ENCODE results near the gene ROR1. TPM values are rescaled to one million over a fixed set of nuclear protein-coding genes. Genes with fewer than 3 reads are reported as not detected.

The ROR1 gene
- polyA plus RNA-seq, 1 of the 3 experiments (the other 2 are of a cell fraction), result 4.0 TPM

GRCh38 chr1:63804829-63805484 is 31.1 kb downstream of the ROR1 start:
- no peak for DNase-seq
- TF ChIP-seq IRF3 (IDR thresholded peaks at IDR 0.05; ENCODE audit: low read depth, low read length) (no peak), MEF2A (IDR thresholded peaks at IDR 0.05; ENCODE audit: borderline replicate concordance, low read depth) (no peak), MAX (IDR thresholded peaks at IDR 0.05; ENCODE audit: low read depth) (no peak), CHD2 (IDR thresholded peaks at IDR 0.05; ENCODE audit: low read length, partially characterized antibody) (no peak)
- H3K4me1 ChIP-seq (ENCODE audit: control insufficient read depth in 1 of 2, insufficient read depth in 2 of 2, low read depth in 1 of 2, low read length in 1 of 2), result peaks cover 0 to 23% of the 10 kb centered on the region in 2 experiments; a peak in 2 of 4 replicates
- H3F3A ChIP-seq (replicated peaks; ENCODE audit: insufficient read depth), result no peaks in the 10 kb centered on the region
- no peak overlapping the region for H2AFZ ChIP-seq (ENCODE audit: low read depth)
- no peaks in the 10 kb centered on the region for H3K36me3 ChIP-seq (replicated peaks in 1 of 2; ENCODE audit: control insufficient read depth in 1 of 2, insufficient read depth in 2 of 2, low read length in 1 of 2)
- 87% methylated on average over 5 of the region's 5 CpGs for WGBS (ENCODE audit: low lambda C conversion rate)
- H3K4me2 ChIP-seq, result no peak overlapping the region
- H3K9ac ChIP-seq, result no peak overlapping the region
- CTCF ChIA-PET, result interaction anchor here (1.2 kb wide), 1 partner anchor 31 kb away, joined by 3 read pairs; the partner anchor contains the start of gene ROR1
- no peaks in the 10 kb centered on the region for H4K20me1 ChIP-seq (ENCODE audit: insufficient read depth)
- H3K9me2 ChIP-seq, result no peaks in the 10 kb centered on the region
- H3K9me3 ChIP-seq, result no peaks in the 10 kb centered on the region
- H3K79me2 ChIP-seq (ENCODE audit: insufficient read depth), result peaks cover 3% of the 10 kb centered on the region
- no peak overlapping the region for H3K4me3 ChIP-seq (ENCODE audit: low read depth in 2 of 2, low read length in 1 of 2)
- no peaks in the 10 kb centered on the region for H3K27me3 ChIP-seq (ENCODE audit: insufficient read depth)
- no peak overlapping the region for H3K27ac ChIP-seq (ENCODE audit: low read depth in 2 of 2, low read length in 1 of 2)
- POLR2A ChIA-PET, result no interaction called here

- H3K36me3 ChIP-seq (replicated peaks in 1 of 2; ENCODE audit: control insufficient read depth in 1 of 2, insufficient read depth in 2 of 2, low read length in 1 of 2), result no peaks in the 10 kb centered on the region
- no peak for DNase-seq
- TF ChIP-seq EZH2phosphoT487 (IDR thresholded peaks at IDR 0.05; ENCODE audit: borderline replicate concordance, low read depth) (no peak), USF1 (IDR thresholded peaks at IDR 0.05; ENCODE audit: borderline replicate concordance, low read depth) (no peak), POLR2AphosphoS5 (IDR thresholded peaks at IDR 0.05; ENCODE audit: low read depth, low read length) (no peak), RCOR1 (IDR thresholded peaks at IDR 0.05; ENCODE audit: low read length) (no peak), RAD21 (IDR thresholded peaks at IDR 0.05; ENCODE audit: low read length) (no peak), RFX5 (IDR thresholded peaks at IDR 0.05; ENCODE audit: low read length) (no peak), TCF12 (IDR thresholded peaks at IDR 0.05) (no peak), CHD2 (IDR thresholded peaks at IDR 0.05; ENCODE audit: low read length, partially characterized antibody) (no peak), FOXM1 (IDR thresholded peaks at IDR 0.05; ENCODE audit: low read depth) (no peak), IRF3 (IDR thresholded peaks at IDR 0.05; ENCODE audit: low read depth, low read length) (no peak), ZBTB33 (IDR thresholded peaks at IDR 0.05; ENCODE audit: borderline replicate concordance, low read depth) (no peak), FOSL2 (IDR thresholded peaks at IDR 0.05; ENCODE audit: borderline replicate concordance, low read depth) (no peak), GABPA (IDR thresholded peaks at IDR 0.05; ENCODE audit: low read depth) (no peak), FOXJ3 (CRISPR knock-in tag; IDR thresholded peaks at IDR 0.05) (no peak)
- H3K4me1 ChIP-seq (ENCODE audit: control insufficient read depth in 1 of 2, insufficient read depth in 2 of 2, low read depth in 1 of 2, low read length in 1 of 2), result peaks cover 0 to 25% of the 10 kb centered on the region in 2 experiments; a peak in 1 of 4 replicates
- H3K4me2 ChIP-seq, result no peak overlapping the region
- no peaks in the 10 kb centered on the region for H3K9me2 ChIP-seq
- no peaks in the 10 kb centered on the region for H3F3A ChIP-seq (replicated peaks; ENCODE audit: insufficient read depth)
- H4K20me1 ChIP-seq (ENCODE audit: insufficient read depth), result no peaks in the 10 kb centered on the region
- H3K4me3 ChIP-seq (ENCODE audit: low read depth in 2 of 2, low read length in 1 of 2), result no peak overlapping the region
- 82% methylated on average over 1 of the region's 1 CpG for WGBS (ENCODE audit: low lambda C conversion rate)
- POLR2A ChIA-PET, result no interaction called here
- H3K27ac ChIP-seq (ENCODE audit: low read depth in 2 of 2, low read length in 1 of 2), result peak overlapping the region in 1 of 2 experiments; percentile 70; a peak in 1 of 4 replicates
- no peaks in the 10 kb centered on the region for H3K27me3 ChIP-seq (ENCODE audit: insufficient read depth)
- CTCF ChIA-PET, result no interaction called here
- no peaks in the 10 kb centered on the region; the same call in 1 of the 2 replicates for H3K79me2 ChIP-seq (ENCODE audit: insufficient read depth)
- no peak overlapping the region for H2AFZ ChIP-seq (ENCODE audit: low read depth)
- H3K9ac ChIP-seq, result no peak overlapping the region
- H3K9me3 ChIP-seq, result no peaks in the 10 kb centered on the region
Observed at GRCh38 chr1:63807046-63807445, 33.2 kb downstream of the ROR1 start.
